ENCODE results near the gene STAT3. TPM values are rescaled to one million over a fixed set of nuclear protein-coding genes. Genes with fewer than 3 reads are reported as not detected.

Gene STAT3
- total RNA-seq, 1 donor, result 206 TPM

- no peak for TF ChIP-seq CTCF (IDR thresholded peaks at IDR 0.05; ENCODE audit: extremely low read depth, low read depth, low read length)
- Histone ChIP-seq H3K4me2 (ENCODE audit: insufficient read depth, low read length) (no peak overlapping the region), H3K4me3 (ENCODE audit: insufficient read depth, low read length) (no peak overlapping the region), H3K9me3 (ENCODE audit: low read depth, low read length) (no peaks in the 10 kb centered on the region), H3K36me3 (ENCODE audit: insufficient read depth, low read length) (no peaks in the 10 kb centered on the region), H3K79me2 (ENCODE audit: insufficient read depth, low read length) (no peaks in the 10 kb centered on the region), H2AFZ (ENCODE audit: low read length) (no peak overlapping the region), H4K20me1 (ENCODE audit: insufficient read depth, low read length) (no peaks in the 10 kb centered on the region), H3K4me1 (ENCODE audit: insufficient read depth, low read length) (peaks cover 8% of the 10 kb centered on the region), H3K27me3 (ENCODE audit: insufficient read depth, low read length) (no peaks in the 10 kb centered on the region), H3K27ac (ENCODE audit: low read depth, low read length) (no peak overlapping the region)
- DNase-seq (ENCODE audit: insufficient read length, low spot score, missing footprints), result no peak
Measured at GRCh38 chr17:42281571-42282096, 106.6 kb downstream of the STAT3 start.

GRCh38 chr17:42279776-42280630, 108.2 kb downstream of the STAT3 start:
- H3K9me3 ChIP-seq (ENCODE audit: low read depth, low read length), result no peaks in the 10 kb centered on the region
- H3K79me2 ChIP-seq (ENCODE audit: insufficient read depth, low read length), result peaks cover 9% of the 10 kb centered on the region
- no peak overlapping the region for H3K4me2 ChIP-seq (ENCODE audit: insufficient read depth, low read length)
- peaks cover under 1% of the 10 kb centered on the region for H4K20me1 ChIP-seq (ENCODE audit: insufficient read depth, low read length)
- no peaks in the 10 kb centered on the region for H3K27me3 ChIP-seq (ENCODE audit: insufficient read depth, low read length)
- no peak overlapping the region for H3K27ac ChIP-seq (ENCODE audit: low read depth, low read length)
- no peaks in the 10 kb centered on the region for H3K36me3 ChIP-seq (ENCODE audit: insufficient read depth, low read length)
- no peak for DNase-seq (ENCODE audit: insufficient read length, low spot score, missing footprints)
- peaks cover 6% of the 10 kb centered on the region for H3K4me1 ChIP-seq (ENCODE audit: insufficient read depth, low read length)
- H3K4me3 ChIP-seq (ENCODE audit: insufficient read depth, low read length), result no peak overlapping the region
- TF ChIP-seq CTCF (IDR thresholded peaks at IDR 0.05; ENCODE audit: extremely low read depth, low read depth, low read length), result no peak
- no peak overlapping the region for H2AFZ ChIP-seq (ENCODE audit: low read length)

- no peaks in the 10 kb centered on the region for H3K9me3 ChIP-seq (ENCODE audit: low read depth, low read length)
- H3K27me3 ChIP-seq (ENCODE audit: insufficient read depth, low read length), result no peaks in the 10 kb centered on the region
- H3K79me2 ChIP-seq (ENCODE audit: insufficient read depth, low read length), result peaks cover 32% of the 10 kb centered on the region
- peaks cover 12% of the 10 kb centered on the region for H3K4me1 ChIP-seq (ENCODE audit: insufficient read depth, low read length)
- peaks cover 19% of the 10 kb centered on the region for H4K20me1 ChIP-seq (ENCODE audit: insufficient read depth, low read length)
- H3K4me3 ChIP-seq (ENCODE audit: insufficient read depth, low read length), result peak overlapping the region; percentile 72
- H3K4me2 ChIP-seq (ENCODE audit: insufficient read depth, low read length), result peak overlapping the region; percentile 83
- DNase-seq (ENCODE audit: insufficient read length, low spot score, missing footprints), result peak; percentile 75
- no peak overlapping the region for H3K27ac ChIP-seq (ENCODE audit: low read depth, low read length)
- no peak for TF ChIP-seq CTCF (IDR thresholded peaks at IDR 0.05; ENCODE audit: extremely low read depth, low read depth, low read length)
- H2AFZ ChIP-seq (ENCODE audit: low read length), result no peak overlapping the region
- no peaks in the 10 kb centered on the region for H3K36me3 ChIP-seq (ENCODE audit: insufficient read depth, low read length)
Measured at GRCh38 chr17:42277342-42277712, 110.9 kb downstream of the STAT3 start.

- peaks cover 37% of the 10 kb centered on the region for H3K79me2 ChIP-seq (ENCODE audit: insufficient read depth, low read length)
- TF ChIP-seq CTCF (IDR thresholded peaks at IDR 0.05; ENCODE audit: extremely low read depth, low read depth, low read length), result no peak
- H3K4me1 ChIP-seq (ENCODE audit: insufficient read depth, low read length), result peaks cover 12% of the 10 kb centered on the region
- peak overlapping the region; percentile 83 for H3K4me2 ChIP-seq (ENCODE audit: insufficient read depth, low read length)
- H3K36me3 ChIP-seq (ENCODE audit: insufficient read depth, low read length), result no peaks in the 10 kb centered on the region
- no peaks in the 10 kb centered on the region for H3K9me3 ChIP-seq (ENCODE audit: low read depth, low read length)
- H2AFZ ChIP-seq (ENCODE audit: low read length), result peak overlapping the region; percentile 67
- peak overlapping the region; percentile 54 for H3K27ac ChIP-seq (ENCODE audit: low read depth, low read length)
- no peaks in the 10 kb centered on the region for H3K27me3 ChIP-seq (ENCODE audit: insufficient read depth, low read length)
- peak; percentile 96 for DNase-seq (ENCODE audit: insufficient read length, low spot score, missing footprints)
- H4K20me1 ChIP-seq (ENCODE audit: insufficient read depth, low read length), result peaks cover 23% of the 10 kb centered on the region
- peak overlapping the region; percentile 72 for H3K4me3 ChIP-seq (ENCODE audit: insufficient read depth, low read length)
Measured at GRCh38 chr17:42276609-42277341, 111.5 kb downstream of the STAT3 start.

Data from osteoblast (primary cell).